MM.1S (cell line): ENCODE results near the gene PIAS2.

Source experiments
- DNase-seq: peaks from one replicate; pipeline ENCODE4 v3.0.0-alpha.2; 2015
- H2AFZ ChIP-seq: fragments of 300-600 bp; sonication (generic); 2 replicates; pipeline ENCODE4 v1.6.0; 2016; ENCODE audit warnings: antibody characterized with exemption, low read length
- H3F3A ChIP-seq: fragments of 300-600 bp; sonication (generic); 2 replicates; pipeline ENCODE4 v1.6.1; 2016; ENCODE audit warnings: mild to moderate bottlenecking, antibody characterized with exemption, low read length, moderate library complexity, mixed read lengths; ENCODE audit not compliant: insufficient read depth
- H3K27ac ChIP-seq: fragments of 300-600 bp; sonication (generic); 2 replicates; pipeline ENCODE4 v1.5.1; 2016; ENCODE audit warnings: mild to moderate bottlenecking, low read length
- H3K27me3 ChIP-seq: fragments of 300-600 bp; sonication (generic); replicated peaks from 2 replicates; pipeline ENCODE4 v1.6.0; 2016; ENCODE audit warnings: low read length; ENCODE audit not compliant: insufficient read depth
- H3K36me3 ChIP-seq: fragments of 300-600 bp; sonication (generic); replicated peaks from 2 replicates; pipeline ENCODE4 v1.6.1; 2016; ENCODE audit warnings: mild to moderate bottlenecking, low read length, mixed read lengths; ENCODE audit not compliant: insufficient read depth
- H3K4me1 ChIP-seq: fragments of 300-600 bp; sonication (generic); 2 replicates; pipeline ENCODE4 v1.6.1; 2016; ENCODE audit warnings: low read length, mixed read lengths
- H3K4me2 ChIP-seq: fragments of 300-600 bp; sonication (generic); 2 replicates; pipeline ENCODE4 v1.6.0; 2016; ENCODE audit warnings: low read depth, low read length
- H3K4me3 ChIP-seq: fragments of 300-600 bp; sonication (generic); 2 replicates; pipeline ENCODE4 v1.5.1; 2016; ENCODE audit warnings: low read length, mixed read lengths
- H3K79me2 ChIP-seq: fragments of 300-600 bp; sonication (generic); 2 replicates; pipeline ENCODE4 v1.6.1; 2016; ENCODE audit warnings: mixed run types, low read length, mixed read lengths
- H3K9ac ChIP-seq: fragments of 300-600 bp; sonication (generic); 2 replicates; pipeline ENCODE4 v1.6.1; 2016; ENCODE audit warnings: low read length, mixed read lengths
- H3K9me2 ChIP-seq: fragments of 300-600 bp; sonication (generic); replicated peaks from 2 replicates; pipeline ENCODE4 v1.6.1; 2016; ENCODE audit warnings: mild to moderate bottlenecking, low read length, mixed read lengths; ENCODE audit not compliant: insufficient read depth
- H3K9me3 ChIP-seq: fragments of 300-600 bp; sonication (generic); replicated peaks from 2 replicates; pipeline ENCODE4 v1.6.1; 2016; ENCODE audit warnings: mild to moderate bottlenecking, low read length, mixed read lengths; ENCODE audit not compliant: insufficient read depth
- H4K20me1 ChIP-seq: fragments of 300-600 bp; sonication (generic); 2 replicates; pipeline ENCODE4 v1.6.1; 2016; ENCODE audit warnings: mild to moderate bottlenecking, low read length, moderate library complexity, mixed read lengths; ENCODE audit not compliant: insufficient read depth
- EZH2 ChIP-seq: fragments of 300-600 bp; sonication (generic); optimal IDR thresholded peaks from 2 replicates; pipeline ENCODE3; 2017; ENCODE audit warnings: low read depth, mild to moderate bottlenecking, antibody characterized with exemption, low read length, mixed read lengths
- EZH2phosphoT487 ChIP-seq: fragments of 300-600 bp; sonication (generic); IDR thresholded peaks from 2 replicates; pipeline ENCODE4 v1.6.1; 2018; ENCODE audit warnings: antibody characterized with exemption, low read length
- TF ChIP-seq, protein P1 (sequence below): fragments of 300-600 bp; sonication (generic); IDR thresholded peaks from 2 replicates; pipeline ENCODE4 v1.5.1; 2016; ENCODE audit warnings: antibody characterized with exemption, low read length, mixed read lengths

The PIAS2 gene

DNA sequence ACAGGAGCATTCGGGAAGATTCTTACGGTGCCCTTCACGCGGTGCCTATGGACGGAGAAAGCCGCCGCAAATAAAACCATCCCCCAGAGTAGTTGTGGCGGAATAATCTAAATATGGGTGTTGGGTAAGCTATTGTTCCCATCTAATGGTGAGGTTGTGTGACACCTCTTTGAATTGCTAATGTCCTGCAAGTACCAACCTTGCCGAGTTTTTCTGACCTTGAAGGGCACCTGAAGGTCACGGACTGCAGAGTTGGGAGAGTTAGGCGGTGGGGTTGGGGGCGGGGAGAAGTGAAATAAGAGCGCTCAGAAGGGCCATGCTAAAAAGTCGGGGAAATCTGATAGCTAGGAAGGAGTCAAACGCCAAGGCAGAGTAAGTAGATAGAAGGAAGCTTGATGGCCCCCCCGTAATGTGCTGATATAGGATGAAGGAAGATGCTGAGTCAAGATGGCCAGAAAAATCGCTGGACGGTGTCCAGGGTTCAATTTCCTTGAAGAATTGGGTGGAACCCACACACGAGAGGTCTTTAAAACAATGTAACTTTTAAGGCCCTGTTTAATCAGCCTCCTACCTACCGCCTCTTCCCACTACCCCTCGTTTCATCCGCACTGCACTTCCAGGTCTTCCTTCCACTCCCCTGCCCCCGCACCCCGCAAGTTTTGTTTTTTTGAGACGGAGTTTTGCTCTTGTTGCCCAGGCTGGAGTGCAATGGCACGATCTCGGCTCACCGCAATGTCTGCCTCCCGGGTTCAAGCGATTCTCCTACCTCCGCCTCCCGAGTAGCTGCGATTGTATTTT, 695 bp upstream of the PIAS2 start:
- Histone ChIP-seq H4K20me1 (no peaks in the 10 kb centered on the region), H3K4me2 (peak overlapping the region; percentile 39; the same call in 1 of the 2 replicates), H3F3A (no peaks in the 10 kb centered on the region), H3K4me3 (peak overlapping the region; percentile 70), H3K9me2 (no peaks in the 10 kb centered on the region), H3K27ac (no peak overlapping the region), H2AFZ (peak overlapping the region; percentile 96), H3K4me1 (no peaks in the 10 kb centered on the region), H3K27me3 (no peaks in the 10 kb centered on the region), H3K9me3 (no peaks in the 10 kb centered on the region), H3K9ac (peak overlapping the region; percentile 58; the same call in 1 of the 2 replicates), H3K36me3 (no peaks in the 10 kb centered on the region), H3K79me2 (peaks cover 38% of the 10 kb centered on the region)
- no peak for DNase-seq
- TF ChIP-seq, protein P1, sequence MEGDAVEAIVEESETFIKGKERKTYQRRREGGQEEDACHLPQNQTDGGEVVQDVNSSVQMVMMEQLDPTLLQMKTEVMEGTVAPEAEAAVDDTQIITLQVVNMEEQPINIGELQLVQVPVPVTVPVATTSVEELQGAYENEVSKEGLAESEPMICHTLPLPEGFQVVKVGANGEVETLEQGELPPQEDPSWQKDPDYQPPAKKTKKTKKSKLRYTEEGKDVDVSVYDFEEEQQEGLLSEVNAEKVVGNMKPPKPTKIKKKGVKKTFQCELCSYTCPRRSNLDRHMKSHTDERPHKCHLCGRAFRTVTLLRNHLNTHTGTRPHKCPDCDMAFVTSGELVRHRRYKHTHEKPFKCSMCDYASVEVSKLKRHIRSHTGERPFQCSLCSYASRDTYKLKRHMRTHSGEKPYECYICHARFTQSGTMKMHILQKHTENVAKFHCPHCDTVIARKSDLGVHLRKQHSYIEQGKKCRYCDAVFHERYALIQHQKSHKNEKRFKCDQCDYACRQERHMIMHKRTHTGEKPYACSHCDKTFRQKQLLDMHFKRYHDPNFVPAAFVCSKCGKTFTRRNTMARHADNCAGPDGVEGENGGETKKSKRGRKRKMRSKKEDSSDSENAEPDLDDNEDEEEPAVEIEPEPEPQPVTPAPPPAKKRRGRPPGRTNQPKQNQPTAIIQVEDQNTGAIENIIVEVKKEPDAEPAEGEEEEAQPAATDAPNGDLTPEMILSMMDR: no peak
- no peak for TF ChIP-seq EZH2phosphoT487
- TF ChIP-seq EZH2: no peak

DNA sequence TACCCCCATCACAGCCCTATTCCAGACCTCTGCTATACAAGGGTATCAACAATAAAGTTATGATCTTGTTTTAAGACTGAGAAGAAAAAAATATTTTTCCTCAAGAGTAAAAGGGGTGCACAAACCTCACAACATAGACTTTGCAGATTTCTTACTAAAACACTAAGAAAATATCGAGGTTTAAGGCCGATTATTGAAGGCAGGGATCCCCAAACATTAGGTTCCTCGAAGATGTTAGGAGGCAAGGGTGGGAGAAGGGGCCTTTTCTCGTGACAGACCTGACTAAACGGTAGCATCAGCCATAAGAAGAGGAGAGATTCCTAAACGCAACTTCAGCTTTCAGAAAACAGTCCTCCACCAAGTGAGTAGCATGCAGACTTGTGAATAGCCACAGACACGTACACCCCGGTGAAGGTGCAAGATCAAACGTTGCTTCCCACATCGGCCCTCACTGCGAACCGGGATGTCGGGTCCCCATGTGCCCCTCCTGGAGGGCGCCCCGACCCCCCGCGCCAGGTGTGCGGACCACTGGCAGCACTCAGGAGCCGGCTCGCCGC, 678 bp downstream of the PIAS2 start:
- Histone ChIP-seq H3K27ac (peak overlapping the region; percentile 8; the same call in 1 of the 2 replicates), H3K9me2 (no peaks in the 10 kb centered on the region), H3K36me3 (no peaks in the 10 kb centered on the region), H3K9me3 (no peaks in the 10 kb centered on the region), H3K4me1 (no peaks in the 10 kb centered on the region), H3K9ac (peak overlapping the region; percentile 56; the same call in 1 of the 2 replicates), H2AFZ (peak overlapping the region; percentile 86), H3K79me2 (peaks cover 52% of the 10 kb centered on the region), H3F3A (no peaks in the 10 kb centered on the region), H3K4me3 (peak overlapping the region; percentile 74), H4K20me1 (no peaks in the 10 kb centered on the region), H3K4me2 (peak overlapping the region; percentile 80), H3K27me3 (no peaks in the 10 kb centered on the region)
- TF ChIP-seq EZH2phosphoT487 (no peak), EZH2 (no peak)
- TF ChIP-seq, protein P1: no peak
- peak; percentile 48 for DNase-seq

DNA sequence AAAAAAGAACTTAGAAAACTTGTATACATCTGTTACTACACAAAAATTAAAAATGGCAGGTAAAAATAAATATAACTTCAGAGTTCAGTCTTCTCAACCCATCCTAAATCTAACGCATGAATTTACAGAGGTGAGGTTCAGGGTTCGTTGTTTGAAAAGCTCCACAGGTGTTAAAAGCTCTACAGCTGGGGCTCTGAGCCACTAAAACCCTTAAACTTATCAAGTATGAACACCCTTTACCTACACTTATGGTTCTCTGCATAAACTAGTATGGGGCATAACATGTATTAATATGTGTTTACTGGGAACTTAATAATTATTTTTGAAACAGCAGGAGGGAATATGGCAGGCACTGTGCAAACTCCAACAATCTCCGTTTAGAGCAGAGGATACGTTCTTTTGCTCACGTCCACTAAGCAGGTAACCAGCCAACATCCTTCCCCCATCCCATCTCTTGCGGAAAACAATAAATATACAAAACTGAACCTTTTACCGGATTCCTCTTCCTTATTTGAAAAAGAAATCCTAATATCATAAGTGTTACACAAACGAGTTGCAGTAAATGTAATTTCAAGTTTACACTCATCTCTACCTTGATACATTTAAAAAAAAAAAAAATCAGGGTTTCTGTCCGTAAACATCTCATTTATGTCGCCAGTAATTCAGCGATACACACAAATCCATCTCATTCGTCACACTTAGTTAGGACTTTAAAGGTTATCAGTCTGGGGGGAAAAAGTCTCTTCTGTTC, 1.3 kb downstream of the PIAS2 start:
- no peaks in the 10 kb centered on the region for H3K4me1 ChIP-seq
- no peaks in the 10 kb centered on the region for H3F3A ChIP-seq
- DNase-seq: peak; percentile 8
- peak overlapping the region; percentile 80 for H3K4me2 ChIP-seq
- H3K9ac ChIP-seq: peak overlapping the region; percentile 56; the same call in 1 of the 2 replicates
- H3K4me3 ChIP-seq: peak overlapping the region; percentile 74
- no peaks in the 10 kb centered on the region for H3K9me3 ChIP-seq
- H4K20me1 ChIP-seq: no peaks in the 10 kb centered on the region
- H3K27ac ChIP-seq: no peak overlapping the region
- H3K79me2 ChIP-seq: peaks cover 58% of the 10 kb centered on the region
- no peaks in the 10 kb centered on the region for H3K9me2 ChIP-seq
- TF ChIP-seq, protein P1: no peak
- TF ChIP-seq EZH2phosphoT487 (no peak), EZH2 (no peak)
- H2AFZ ChIP-seq: peak overlapping the region; percentile 86; the same call in 1 of the 2 replicates
- H3K27me3 ChIP-seq: no peaks in the 10 kb centered on the region
- no peaks in the 10 kb centered on the region for H3K36me3 ChIP-seq
